ENCODE results near the gene TP53INP2.

DNA sequence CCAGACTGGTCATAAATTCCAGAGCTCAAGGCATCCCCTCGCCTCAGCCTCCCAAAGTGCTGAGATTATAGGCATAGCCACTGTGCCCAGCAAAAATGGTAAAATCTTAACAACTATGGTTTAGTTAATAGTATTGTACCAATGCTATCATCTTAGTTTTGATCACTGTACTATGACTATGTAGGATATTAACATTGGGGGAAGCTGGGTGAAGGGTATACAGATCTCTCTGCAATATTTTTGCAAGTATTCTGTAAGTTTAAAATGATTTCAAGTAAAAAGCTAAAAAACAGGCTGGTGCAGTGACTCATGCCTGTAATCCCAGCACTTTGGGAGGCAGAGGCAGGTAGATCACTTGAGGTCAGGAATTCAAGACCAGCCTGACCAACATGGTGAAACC, 35.0 kb upstream of the TP53INP2 start:
- TF ChIP-seq, protein P1, sequence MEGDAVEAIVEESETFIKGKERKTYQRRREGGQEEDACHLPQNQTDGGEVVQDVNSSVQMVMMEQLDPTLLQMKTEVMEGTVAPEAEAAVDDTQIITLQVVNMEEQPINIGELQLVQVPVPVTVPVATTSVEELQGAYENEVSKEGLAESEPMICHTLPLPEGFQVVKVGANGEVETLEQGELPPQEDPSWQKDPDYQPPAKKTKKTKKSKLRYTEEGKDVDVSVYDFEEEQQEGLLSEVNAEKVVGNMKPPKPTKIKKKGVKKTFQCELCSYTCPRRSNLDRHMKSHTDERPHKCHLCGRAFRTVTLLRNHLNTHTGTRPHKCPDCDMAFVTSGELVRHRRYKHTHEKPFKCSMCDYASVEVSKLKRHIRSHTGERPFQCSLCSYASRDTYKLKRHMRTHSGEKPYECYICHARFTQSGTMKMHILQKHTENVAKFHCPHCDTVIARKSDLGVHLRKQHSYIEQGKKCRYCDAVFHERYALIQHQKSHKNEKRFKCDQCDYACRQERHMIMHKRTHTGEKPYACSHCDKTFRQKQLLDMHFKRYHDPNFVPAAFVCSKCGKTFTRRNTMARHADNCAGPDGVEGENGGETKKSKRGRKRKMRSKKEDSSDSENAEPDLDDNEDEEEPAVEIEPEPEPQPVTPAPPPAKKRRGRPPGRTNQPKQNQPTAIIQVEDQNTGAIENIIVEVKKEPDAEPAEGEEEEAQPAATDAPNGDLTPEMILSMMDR (IDR thresholded peaks at IDR 0.05): no peak
- TF ChIP-seq POLR2AphosphoS5 (IDR thresholded peaks at IDR 0.05; ENCODE audit: low read depth, low read length) (no peak), SIN3A (IDR thresholded peaks at IDR 0.05; ENCODE audit: borderline replicate concordance, insufficient read depth, low read depth, low read length) (no peak), REST (IDR thresholded peaks at IDR 0.05; ENCODE audit: insufficient read depth in 1 of 2, low read depth in 2 of 2, low read length in 1 of 2) (no peak), TCF7L2 (IDR thresholded peaks at IDR 0.05; ENCODE audit: low read depth, low read length) (no peak)

All from Panc1 (cell line).